GM13976 (cell line): ENCODE results near the gene ABL2.
A peak's percentile ranks its signal among the peaks of the same experiment; 100 is the strongest.
"Not testable (repeated sequence)": the region's sequence is repeated elsewhere in the genome, so short reads cannot be mapped to it uniquely, and the experiment has no call there.

Experiments
- DNase-seq: peaks from one replicate; pipeline ENCODE4 v3.0.0; 2012; ENCODE audit warnings: low spot score
- CTCF ChIP-seq: IDR thresholded peaks from 2 replicates; pipeline ENCODE4 v1.5.1; 2012; ENCODE audit warnings: borderline replicate concordance, mild to moderate bottlenecking; ENCODE audit not compliant: insufficient read depth; ENCODE audit errors: extremely low read depth, missing control alignments, control extremely low read depth
- in situ Hi-C: fragments of 300-500 bp; cut with MboI; formaldehyde crosslinking; loops from one replicate; pipeline ENCODE4 v1.12.0; 2022; ENCODE audit warnings: low sequenced_read_pairs, mixed read lengths, inconsistent platforms; ENCODE audit not compliant: unreplicated experiment

ABL2 gene

GRCh38 chr1:179253286-179253972 lies 24.0 kb upstream of the ABL2 start:
- no peak for DNase-seq
- in situ Hi-C loops = no loop called here

GRCh38 chr1:179252606-179253005 lies 23.1 kb upstream of the ABL2 start:
- DNase-seq = no peak
- TF ChIP-seq CTCF = no peak
- in situ Hi-C loops = no loop called here

More at GRCh38 chr1:179253286-179253972, 24.0 kb upstream of the ABL2 start:
- TF ChIP-seq CTCF = no peak

GRCh38 chr1:179251675-179252074 lies 22.2 kb upstream of the ABL2 start:
- peak; percentile 36 for DNase-seq
- in situ Hi-C loops = no loop called here
- peak; percentile 21 for TF ChIP-seq CTCF

GRCh38 chr1:179247923-179248322 lies 18.4 kb upstream of the ABL2 start:
- in situ Hi-C loops = no loop called here
- TF ChIP-seq CTCF = no peak
- DNase-seq = no peak

GRCh38 chr1:179245426-179245825 lies 15.9 kb upstream of the ABL2 start:
- in situ Hi-C loops, DNase-seq: not testable (repeated sequence)

- no peak for TF ChIP-seq CTCF
- in situ Hi-C loops = no loop called here
- no peak for DNase-seq
Observed at GRCh38 chr1:179241530-179242097, 12.1 kb upstream of the ABL2 start.

- DNase-seq = no peak
- in situ Hi-C loops = no loop called here
- no peak for TF ChIP-seq CTCF
Observed at GRCh38 chr1:179237222-179237621, 7.7 kb upstream of the ABL2 start.
